ENCODE results near the gene SCN4A.

Gene SCN4A

DNA sequence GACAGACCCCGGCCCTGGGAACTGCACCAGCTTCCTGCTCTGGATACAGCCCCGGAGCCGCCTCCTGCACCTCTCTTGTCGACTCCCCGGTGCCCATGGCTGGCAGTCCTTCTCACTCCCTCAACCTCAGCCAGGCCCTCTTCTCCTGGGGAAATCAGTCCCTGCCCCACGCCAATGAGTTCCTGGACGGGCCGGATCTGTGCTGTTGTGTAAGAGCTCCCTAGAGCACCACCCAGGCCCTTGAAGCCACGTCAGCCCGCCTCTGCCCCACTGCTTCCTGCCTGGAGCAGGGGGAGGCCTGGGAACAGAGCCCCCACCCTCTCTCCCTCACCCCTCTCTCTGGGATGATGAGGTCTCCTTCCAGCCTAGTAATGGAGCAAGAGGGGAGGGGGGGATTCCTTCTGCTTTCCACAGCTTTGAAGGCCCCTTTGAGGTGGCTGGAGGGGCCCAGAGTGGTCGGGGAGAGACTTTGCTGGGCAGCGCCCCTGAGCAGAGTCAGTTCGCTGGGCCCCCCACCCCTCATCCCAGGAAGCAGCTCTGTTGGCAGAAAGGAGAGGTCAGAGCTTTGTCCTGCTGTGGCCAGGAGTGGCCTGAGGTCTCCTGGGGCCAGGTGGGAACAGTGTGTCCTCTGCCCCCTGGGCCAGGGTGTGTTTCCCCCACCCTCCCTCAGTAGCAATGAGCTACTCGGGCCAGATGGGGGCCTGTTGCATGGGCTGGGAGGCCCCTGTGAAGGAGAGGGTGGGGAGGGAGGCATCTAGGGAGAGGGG lies 29.2 kb upstream of the SCN4A start:
- no peak for DNase-seq

DNA sequence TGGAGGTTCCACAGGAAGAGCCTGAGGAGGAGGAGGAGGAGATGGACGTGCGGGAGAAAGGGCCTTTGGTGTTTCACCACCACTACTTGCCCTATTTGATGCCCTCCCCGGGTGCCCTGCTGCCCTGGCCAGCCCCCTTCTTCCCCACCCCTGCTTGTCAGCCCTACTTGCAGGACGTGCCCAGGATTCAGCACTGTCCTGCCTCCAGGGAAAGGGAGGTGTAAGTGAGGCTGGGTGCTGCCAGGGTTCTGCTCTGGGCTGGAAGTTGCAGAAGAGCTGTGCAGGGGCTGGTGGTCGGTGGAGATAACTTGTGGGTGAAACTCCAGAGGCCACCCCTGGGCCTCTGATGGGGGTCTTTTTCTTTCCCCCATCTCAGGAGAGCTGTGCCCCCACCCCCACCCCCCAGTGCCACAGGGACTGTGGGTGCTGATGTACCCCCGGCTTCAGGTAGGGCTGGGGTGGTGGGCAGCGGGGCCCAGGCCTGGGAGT lies 28.4 kb upstream of the SCN4A start:
- DNase-seq: no peak

GRCh38 chr17:63999680-64000531 lies 27.2 kb upstream of the SCN4A start:
- no peak for DNase-seq

GRCh38 chr17:63998721-63999679 lies 26.3 kb upstream of the SCN4A start:
- DNase-seq: peak; percentile 47

- peak; percentile 79 for DNase-seq
Observed at GRCh38 chr17:63998050-63998720, 25.5 kb upstream of the SCN4A start, which contains the start of gene PRR29. PRR29 (plus strand) TSS chr17:63998351; CDS start chr17:63998365, 14 bp downstream.

DNA sequence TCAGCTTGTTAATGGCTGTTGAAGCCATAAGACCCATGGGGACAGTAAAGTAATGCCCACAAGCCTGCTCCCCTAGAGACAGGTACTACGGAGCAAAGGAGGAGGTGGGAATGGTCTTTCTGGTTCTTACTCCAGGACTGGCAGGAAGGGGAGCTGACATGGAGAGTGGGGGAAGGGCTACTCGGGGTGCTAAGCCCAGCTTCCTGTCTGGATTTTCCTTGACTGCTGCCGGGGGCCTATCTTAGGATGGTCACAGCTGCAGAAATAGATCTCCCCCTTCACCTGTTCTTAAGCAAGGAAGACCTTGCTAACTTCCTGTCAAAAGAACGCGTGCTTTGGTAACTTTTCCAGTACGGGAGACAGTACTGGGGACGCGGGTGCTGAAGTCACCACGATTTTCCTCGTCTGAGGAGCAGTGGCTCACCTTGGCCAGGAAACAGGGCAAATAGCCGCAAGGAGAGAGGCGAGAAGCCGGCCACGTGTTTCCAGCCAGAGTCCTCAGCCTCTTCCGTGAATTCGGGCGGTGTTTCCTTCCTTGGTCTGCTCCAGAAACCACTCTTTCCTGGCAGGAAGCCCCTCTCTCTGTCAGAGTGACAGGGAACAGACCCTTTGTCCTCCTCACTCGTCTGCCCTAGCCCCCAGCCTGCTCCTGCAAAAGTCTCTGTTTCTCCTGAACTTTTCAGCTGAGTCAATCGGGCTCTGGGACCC lies 24.8 kb upstream of the SCN4A start:
- DNase-seq: no peak

- no peak for DNase-seq
Observed at GRCh38 chr17:63996430-63997182, 23.9 kb upstream of the SCN4A start.

DNA sequence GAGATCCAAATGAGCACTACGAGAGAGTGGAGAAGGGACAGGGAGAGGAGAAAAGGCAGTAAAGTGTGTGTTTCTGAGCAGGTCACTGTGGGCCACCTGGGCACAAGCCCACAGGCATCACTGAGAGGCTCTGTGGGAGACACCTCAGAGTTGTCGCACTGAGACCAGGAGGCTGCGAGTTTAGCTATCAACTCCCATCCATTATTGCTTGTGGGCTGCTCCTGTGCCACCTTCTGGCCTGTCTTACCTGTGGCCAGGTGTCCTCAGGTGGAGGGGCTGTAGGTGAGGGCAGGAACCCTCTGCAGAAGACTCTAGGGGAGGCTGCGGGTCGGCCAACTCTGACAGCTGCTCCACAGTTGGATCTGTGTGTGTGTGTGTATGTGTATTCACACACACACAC lies 22.9 kb upstream of the SCN4A start:
- DNase-seq: no peak

DNA sequence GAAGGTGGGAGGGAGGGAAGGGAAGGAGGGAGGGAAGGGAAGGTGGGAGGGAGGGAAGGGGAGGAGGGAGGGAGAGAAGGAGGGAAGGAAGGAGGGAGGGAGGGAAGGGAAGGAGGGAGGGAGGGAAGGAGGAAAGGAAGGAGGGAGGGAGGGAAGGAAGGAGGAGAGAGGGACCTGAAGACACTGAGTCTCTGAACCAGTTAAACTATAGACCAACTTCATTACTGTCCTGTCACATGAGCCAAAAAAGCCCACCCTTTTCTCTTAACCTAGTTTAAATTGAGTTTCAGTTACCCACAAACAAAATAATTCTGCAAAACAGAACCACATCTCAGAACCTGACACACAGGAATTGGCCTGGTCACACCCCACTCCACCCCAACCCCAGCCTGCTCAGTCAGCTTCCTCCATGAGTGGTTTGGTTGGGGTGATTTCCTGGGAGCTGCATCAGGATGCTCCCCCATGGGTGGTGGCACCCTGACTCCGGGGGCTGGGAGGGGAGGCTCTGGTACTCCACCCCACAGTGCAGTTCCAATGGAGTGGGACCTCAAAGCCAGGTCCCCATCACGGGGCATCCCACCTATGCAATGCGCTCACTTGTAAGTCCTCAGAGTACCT lies 20.8 kb upstream of the SCN4A start:
- peak; percentile 55 for DNase-seq

DNA sequence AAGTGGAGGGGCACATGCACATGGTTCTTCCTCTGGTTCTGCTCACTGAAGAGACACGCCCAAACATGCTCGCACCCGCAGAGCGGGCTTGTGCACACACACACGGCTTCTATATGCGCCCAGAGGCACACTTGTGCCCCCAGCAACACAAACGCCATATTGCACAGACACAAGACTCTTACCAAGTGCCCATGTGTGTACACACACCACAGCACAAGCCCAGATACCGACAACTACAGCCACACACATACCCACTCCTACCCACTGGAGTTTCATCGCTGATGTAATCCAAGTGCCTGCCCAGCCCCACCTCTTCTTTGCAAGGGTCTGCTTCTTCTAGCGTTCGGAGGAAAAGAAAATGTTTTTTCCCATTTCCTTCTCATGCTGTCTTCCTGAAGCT lies 18.9 kb upstream of the SCN4A start:
- DNase-seq: no peak

GRCh38 chr17:63989622-63990345 lies 17.1 kb upstream of the SCN4A start:
- no peak for DNase-seq

- no peak for DNase-seq
Observed at GRCh38 chr17:63988741-63989621, 16.3 kb upstream of the SCN4A start.

GRCh38 chr17:63988127-63988478 lies 15.4 kb upstream of the SCN4A start:
- DNase-seq: no peak

DNA sequence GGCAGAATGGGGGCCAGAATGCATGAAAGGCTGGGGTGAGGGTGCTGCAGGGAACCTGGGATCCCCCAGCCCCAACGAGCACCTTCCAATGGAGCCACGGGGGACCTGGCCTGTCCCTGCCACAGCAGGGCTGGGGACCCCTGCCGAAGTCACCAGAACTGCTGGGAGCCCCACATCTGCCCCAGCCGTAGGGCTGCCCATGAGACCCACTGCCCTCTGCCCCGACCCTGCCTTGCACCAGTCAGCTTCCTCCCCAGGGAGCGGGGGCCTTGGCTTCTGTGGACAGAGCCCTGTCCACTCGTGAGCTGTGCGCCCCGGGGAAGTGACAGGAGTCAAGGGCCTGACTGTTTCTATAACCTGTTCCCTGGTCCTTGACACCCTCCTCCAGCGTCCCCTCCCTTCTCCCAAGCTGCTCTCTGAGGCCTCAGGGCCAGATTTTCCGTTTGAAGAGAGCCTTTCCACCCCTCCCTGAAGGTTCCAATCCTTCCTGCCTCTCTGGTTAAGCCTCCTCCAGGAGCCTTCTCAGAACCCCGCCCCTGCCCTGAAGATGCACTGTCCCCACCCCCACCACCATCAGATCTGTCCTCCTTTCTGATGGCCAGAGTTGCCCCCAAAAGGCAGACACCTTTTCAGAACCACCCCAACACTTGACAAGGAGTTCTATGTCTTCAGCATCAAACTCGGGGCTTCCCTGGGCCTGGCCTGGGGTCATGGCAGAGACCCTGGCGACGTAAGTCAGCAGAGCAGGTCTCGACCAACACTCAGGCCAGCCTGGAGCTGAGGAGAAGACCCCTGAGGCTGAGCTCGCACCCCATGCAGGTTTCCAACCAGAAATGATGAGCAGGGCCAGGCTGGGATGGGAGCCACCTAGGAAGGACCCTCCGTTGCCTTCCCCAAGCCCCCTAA lies 14.8 kb upstream of the SCN4A start:
- no peak for DNase-seq

GRCh38 chr17:63986821-63987220 lies 14.1 kb upstream of the SCN4A start:
- no peak for DNase-seq

DNA sequence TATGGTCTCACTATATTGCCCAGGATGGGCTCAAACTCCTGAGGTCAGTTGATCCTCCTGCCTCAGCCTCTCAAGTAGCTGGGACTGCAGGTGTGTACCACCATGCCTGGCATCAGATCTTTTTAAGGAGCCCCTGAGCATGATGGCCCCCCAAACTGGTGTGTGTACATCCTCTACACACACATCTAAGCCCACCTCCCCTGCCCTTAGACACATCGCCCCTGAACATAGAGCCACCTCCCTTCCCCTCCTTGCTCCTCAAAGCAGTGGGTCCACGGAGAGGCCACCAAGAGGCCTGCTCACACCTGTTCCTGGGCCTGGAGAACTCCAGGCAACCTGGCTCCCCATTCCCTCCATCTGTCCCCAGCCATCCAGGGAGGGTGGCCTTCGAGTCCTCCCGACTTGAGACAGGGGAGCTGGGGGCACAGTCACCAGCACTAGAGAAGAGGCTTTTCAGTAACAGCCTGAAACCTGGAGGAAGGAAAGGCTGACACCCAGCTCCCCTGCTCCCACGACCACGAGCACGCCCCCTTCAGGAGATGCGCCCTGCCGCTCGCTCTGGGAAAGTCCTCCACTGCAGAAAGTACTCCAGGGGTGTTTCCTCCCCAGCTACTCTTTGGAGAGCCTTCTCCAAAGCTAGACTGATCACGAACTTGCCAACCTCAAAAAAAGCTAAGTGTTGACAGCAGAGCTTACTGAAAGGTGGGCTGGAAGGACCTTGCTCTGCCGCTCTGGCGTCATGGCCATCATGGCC lies 12.8 kb upstream of the SCN4A start:
- no peak for DNase-seq
